ENCODE data around the gene MYCN. TPM values are rescaled to one million over a fixed set of nuclear protein-coding genes. Genes with fewer than 3 reads are reported as not detected.

MYCN gene
- total and polyA plus RNA-seq, 2 donors (not counting 3 experiments of a cell fraction or from before 2014, with no cell fraction given) = 0.47 to 6.8 TPM

GRCh38 chr2:15892151-15892880 lies 48.0 kb upstream of the MYCN start:
- Histone ChIP-seq H2AFZ (ENCODE audit: low read depth, low read length) (no peak overlapping the region), H3K9ac (replicated peaks; ENCODE audit: extremely low read depth, insufficient read depth, low read length) (no peak overlapping the region), H3K4me3 (replicated peaks in 1 of 3; ENCODE audit: insufficient read depth in 1 of 3, low read depth in 1 of 3, low read length in 3 of 3) (no peak overlapping the region), H3K4me1 (ENCODE audit: control insufficient read depth, extremely low read depth, insufficient read depth, low read length) (no peaks in the 10 kb centered on the region), H3K9me3 (replicated peaks; ENCODE audit: control insufficient read depth, insufficient read depth, low read length) (no peaks in the 10 kb centered on the region), H3K36me3 (ENCODE audit: control insufficient read depth in 2 of 2, extremely low read depth in 1 of 2, insufficient read depth in 2 of 2, low read length in 2 of 2) (no peaks in the 10 kb centered on the region), H3K9me1 (replicated peaks; ENCODE audit: control insufficient read depth, extremely low read depth, insufficient read depth, low read length) (no peaks in the 10 kb centered on the region), H3K4me2 (ENCODE audit: insufficient read depth, low read length) (no peak overlapping the region), H3K27me3 (ENCODE audit: control insufficient read depth in 2 of 2, insufficient read depth in 2 of 2, low read length in 2 of 2) (no peaks in the 10 kb centered on the region), H4K20me1 (replicated peaks; ENCODE audit: control insufficient read depth, extremely low read depth, insufficient read depth, low read length) (no peaks in the 10 kb centered on the region), H3K79me2 (ENCODE audit: control insufficient read depth, insufficient read depth, low read length) (no peaks in the 10 kb centered on the region), H3K27ac (ENCODE audit: insufficient read depth, low read depth, low read length) (no peak overlapping the region)
- CTCF ChIA-PET = interaction anchor here (0.6 kb wide), 1 partner anchor 248 kb away, joined by 3 read pairs; no protein-coding TSS in a partner anchor
- intact Hi-C loops (cut with micrococcal nuclease) (no loop called here), dilution Hi-C loops (cut with MboI; ENCODE audit: extremely low pct_ligation_motif_present, low sequenced_read_pairs) (no loop called here)
- POLR2A ChIA-PET = no interaction called here
- FAIRE-seq = no peak
- DNase-seq (ENCODE audit: low read depth, low spot score) = no peak
- no TSS peak for BruUV-seq (replicated peaks)
- no peak for TF ChIP-seq MAX (IDR thresholded peaks at IDR 0.05; ENCODE audit: insufficient read depth, insufficient read length)
- no peak for TF ChIP-seq GATA2 (IDR thresholded peaks at IDR 0.05; ENCODE audit: insufficient read depth, insufficient read length, low read depth, low read length)
- TF ChIP-seq, protein P1, sequence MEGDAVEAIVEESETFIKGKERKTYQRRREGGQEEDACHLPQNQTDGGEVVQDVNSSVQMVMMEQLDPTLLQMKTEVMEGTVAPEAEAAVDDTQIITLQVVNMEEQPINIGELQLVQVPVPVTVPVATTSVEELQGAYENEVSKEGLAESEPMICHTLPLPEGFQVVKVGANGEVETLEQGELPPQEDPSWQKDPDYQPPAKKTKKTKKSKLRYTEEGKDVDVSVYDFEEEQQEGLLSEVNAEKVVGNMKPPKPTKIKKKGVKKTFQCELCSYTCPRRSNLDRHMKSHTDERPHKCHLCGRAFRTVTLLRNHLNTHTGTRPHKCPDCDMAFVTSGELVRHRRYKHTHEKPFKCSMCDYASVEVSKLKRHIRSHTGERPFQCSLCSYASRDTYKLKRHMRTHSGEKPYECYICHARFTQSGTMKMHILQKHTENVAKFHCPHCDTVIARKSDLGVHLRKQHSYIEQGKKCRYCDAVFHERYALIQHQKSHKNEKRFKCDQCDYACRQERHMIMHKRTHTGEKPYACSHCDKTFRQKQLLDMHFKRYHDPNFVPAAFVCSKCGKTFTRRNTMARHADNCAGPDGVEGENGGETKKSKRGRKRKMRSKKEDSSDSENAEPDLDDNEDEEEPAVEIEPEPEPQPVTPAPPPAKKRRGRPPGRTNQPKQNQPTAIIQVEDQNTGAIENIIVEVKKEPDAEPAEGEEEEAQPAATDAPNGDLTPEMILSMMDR (IDR thresholded peaks at IDR 0.05; ENCODE audit: extremely low read depth in 1 of 2, insufficient read depth in 1 of 2, low read depth in 1 of 2, low read length in 2 of 2) = no peak
- no peak for TF ChIP-seq MYC (IDR thresholded peaks at IDR 0.05; ENCODE audit: low read depth, low read length)
- TF ChIP-seq EZH2 (IDR thresholded peaks at IDR 0.05; ENCODE audit: borderline replicate concordance, low read depth, low read length, severe bottlenecking) = no peak
- no peak for TF ChIP-seq FOS (IDR thresholded peaks at IDR 0.05; ENCODE audit: borderline replicate concordance, insufficient read depth, low read length)
- TF ChIP-seq JUN (IDR thresholded peaks at IDR 0.05; ENCODE audit: borderline replicate concordance, insufficient read depth, insufficient read length, low read depth) = no peak
- TF ChIP-seq POLR2A (IDR thresholded peaks at IDR 0.05; ENCODE audit: low read depth, low read length) = no peak
- TF ChIP-seq POLR2AphosphoS5 (IDR thresholded peaks at IDR 0.05; ENCODE audit: insufficient read depth, low read depth, low read length) = no peak

Measured in endothelial cell of umbilical vein (primary cell).